K562 (cell line): Measurements from ENCODE around the gene MORC4. TPM values are rescaled to one million over a fixed set of nuclear protein-coding genes. Genes with fewer than 3 reads are reported as not detected.

Experiments used
- ATAC-seq: fragments of 200-7000 bp; cut with Tn5 transposase; 3 replicates; pipeline ENCODE4 v1.9.1; 2020; ENCODE audit warnings: moderate library complexity
- BruUV-seq: library from RNA; stranded (reverse); fragments of 400-500 nt; replicated peaks from 2 replicates; lab custom pipeline; 2021; lab: Mats Ljungman, UMichigan
- CTCF ChIA-PET: fragments of 300-600 bp; formaldehyde crosslinking; extraction: SDS; loops from one replicate; lab custom pipeline; 2021; ENCODE audit warnings: low intra/inter-chr PET ratio; lab: Yijun Ruan, JAX
- POLR2A ChIA-PET: fragments of 300-600, 350-650 bp; sonication (Branson Sonifier 250); formaldehyde crosslinking; extraction: SDS; loops from one replicate; lab custom pipeline; 2021; ENCODE audit warnings: antibody characterized with exemption, inconsistent platforms; lab: Yijun Ruan, JAX
- DNase-seq, 4 experiments: peaks; one replicate each; pipeline versions ENCODE4 v3.0.0 to v3.0.0-alpha.2; 2011 to 2018; ENCODE audit warnings: low spot score in 3 of 4, mixed read lengths in 3 of 4; ENCODE audit errors: extremely low read depth in 1 of 4
- FAIRE-seq: peaks from 2 replicates; lab custom pipeline; 2011; peaks lifted over from hg19 to GRCh38; lab: Jason Lieb, UNC
- H2AFZ ChIP-seq: 2 replicates; pipeline ENCODE4 v1.6.0; 2011; ENCODE audit warnings: low read depth, low read length, control low read depth, inconsistent platforms
- H3K27ac ChIP-seq: fragments of 200-600 bp; 3 replicates; pipeline ENCODE4 v1.8.0; 2011; ENCODE audit warnings: low read depth, mild to moderate bottlenecking, control low read depth, inconsistent platforms, low read length, moderate library complexity, mixed read lengths; ENCODE audit errors: extremely low read depth
- H3K27me3 ChIP-seq, 2 experiments: fragments of 300-600 bp in 1 of 2; 2 replicates in 1 of 2; 3 replicates in 1 of 2; pipeline versions ENCODE4 v1.6.0 to v1.8.0; 2011; ENCODE audit warnings: inconsistent platforms in 2 of 2, low read length in 2 of 2, mild to moderate bottlenecking in 1 of 2, mixed read lengths in 1 of 2, moderate library complexity in 1 of 2; ENCODE audit not compliant: control insufficient read depth in 2 of 2, insufficient read depth in 2 of 2
- H3K36me3 ChIP-seq: fragments of 300-600 bp; 3 replicates; pipeline ENCODE4 v1.8.0; 2011; ENCODE audit warnings: mild to moderate bottlenecking, low read length, inconsistent platforms; ENCODE audit not compliant: control insufficient read depth, insufficient read depth
- H3K4me1 ChIP-seq, 2 experiments: fragments of 200-600 bp in 1 of 2; replicated peaks in 1 of 2; 2 replicates in 1 of 2; 3 replicates in 1 of 2; pipeline versions ENCODE4 v1.5.1 to v1.8.0; 2011; ENCODE audit warnings: inconsistent platforms in 2 of 2, low read length in 2 of 2, mild to moderate bottlenecking in 1 of 2, mixed read lengths in 1 of 2, moderate library complexity in 1 of 2; ENCODE audit not compliant: control insufficient read depth in 2 of 2, insufficient read depth in 2 of 2
- H3K4me2 ChIP-seq: 2 replicates; pipeline ENCODE4 v1.6.1; 2011; ENCODE audit warnings: low read length, control low read depth, inconsistent platforms, mixed read lengths; ENCODE audit not compliant: insufficient read depth
- H3K4me3 ChIP-seq: fragments of 200-600 bp; sonication (generic), shearing (Covaris generic); 2 replicates; pipeline ENCODE4 v1.5.1; 2016; ENCODE audit warnings: control low read depth, inconsistent platforms
- H3K79me2 ChIP-seq: fragments of 200-600 bp; 3 replicates; pipeline ENCODE4 v1.8.0; 2011; ENCODE audit warnings: low read length, inconsistent platforms; ENCODE audit not compliant: control insufficient read depth, insufficient read depth
- H3K9ac ChIP-seq, 2 experiments: 2 replicates each; pipeline versions ENCODE4 v1.6.0 to v1.6.1; 2011; ENCODE audit warnings: low read depth in 2 of 2, low read length in 2 of 2, control low read depth in 1 of 2, inconsistent platforms in 1 of 2, mild to moderate bottlenecking in 1 of 2, mixed read lengths in 1 of 2; ENCODE audit not compliant: insufficient read depth in 1 of 2
- H3K9me1 ChIP-seq: one replicate; pipeline ENCODE4 v1.6.0; 2011; ENCODE audit warnings: inconsistent platforms, mild to moderate bottlenecking, low read length, moderate library complexity; ENCODE audit not compliant: control insufficient read depth, insufficient read depth
- H3K9me3 ChIP-seq: replicated peaks from 2 replicates; pipeline ENCODE4 v1.5.1; 2011; ENCODE audit warnings: low read depth, low read length, inconsistent platforms; ENCODE audit not compliant: control insufficient read depth, insufficient read depth
- H4K20me1 ChIP-seq: replicated peaks from 2 replicates; pipeline ENCODE4 v1.6.1; 2011; ENCODE audit warnings: low read length, inconsistent platforms, mixed read lengths; ENCODE audit not compliant: control insufficient read depth, insufficient read depth
- GATA2 ChIP-seq: sonication (generic); formaldehyde crosslinking; IDR thresholded peaks from 2 replicates; pipeline ENCODE4 v1.4.0; 2020; ENCODE audit warnings: mild to moderate bottlenecking, missing genetic modification reagents
- NCOA6 ChIP-seq: fragments of 450-650 bp; IDR thresholded peaks from 2 replicates; pipeline ENCODE4 v1.6.1; 2017; ENCODE audit warnings: mild to moderate bottlenecking
- NR2C2 ChIP-seq, 2 experiments: fragments of 200-800 bp in 1 of 2; sonication (Bioruptor generic) in 1 of 2; sonication (generic) in 1 of 2; formaldehyde crosslinking in 1 of 2; IDR thresholded peaks; 2 replicates each; pipeline versions ENCODE4 v1.6.1 to v1.8.0; 2016 to 2022; ENCODE audit warnings: mild to moderate bottlenecking in 1 of 2, missing compliant biosample characterization in 1 of 2, missing genetic modification characterization in 1 of 2, missing genetic modification reagents in 1 of 2
- PTRF ChIP-seq: fragments of 450-650 bp; IDR thresholded peaks from 2 replicates; pipeline ENCODE4 v1.6.1; 2016; ENCODE audit warnings: mild to moderate bottlenecking, missing genetic modification characterization, missing compliant biosample characterization
- SAP30 ChIP-seq: fragments of 200-600 bp; sonication (generic); IDR thresholded peaks from 2 replicates; pipeline ENCODE4 v1.6.1; 2012; ENCODE audit warnings: borderline replicate concordance, low read depth, mild to moderate bottlenecking, moderate library complexity, low read length, control low read depth, inconsistent platforms; ENCODE audit not compliant: insufficient read depth, poor library complexity, severe bottlenecking
- SMARCA4 ChIP-seq: fragments of 450-650 bp; IDR thresholded peaks from 2 replicates; pipeline ENCODE4 v1.6.1; 2016
- ZFX ChIP-seq: sonication (generic); formaldehyde crosslinking; IDR thresholded peaks from 2 replicates; pipeline ENCODE4 v1.8.0; 2022; ENCODE audit warnings: mild to moderate bottlenecking, missing genetic modification reagents, moderate library complexity
- ZKSCAN8 ChIP-seq: fragments of 200-800 bp; sonication (Bioruptor generic); IDR thresholded peaks from 2 replicates; pipeline ENCODE4 v1.6.1; 2016; ENCODE audit warnings: missing genetic modification characterization, missing compliant biosample characterization
- ZNF282 ChIP-seq: sonication (generic); formaldehyde crosslinking; IDR thresholded peaks from 2 replicates; pipeline ENCODE4 v1.8.1; 2023; ENCODE audit warnings: missing genetic modification reagents
- ZNF311 ChIP-seq: fragments of 250-450 bp; sonication (Bioruptor Pico); IDR thresholded peaks from 2 replicates; pipeline ENCODE4 v1.4.0; 2020; ENCODE audit warnings: mild to moderate bottlenecking, moderate library complexity
- ZNF408 ChIP-seq: fragments of 250-450 bp; sonication (Bioruptor Pico); IDR thresholded peaks from 2 replicates; pipeline ENCODE4 v1.4.0; 2020; ENCODE audit warnings: low read depth, mild to moderate bottlenecking, moderate library complexity
- ZNF41 ChIP-seq: fragments of 250-450 bp; sonication (Bioruptor Pico); conservative IDR thresholded peaks from 2 replicates; pipeline ENCODE4 v1.4.0; 2020; ENCODE audit warnings: mild to moderate bottlenecking
- WGBS: fragments of 100-300 bp; shearing (Covaris generic); methylation state at CpG from one replicate; pipeline ENCODE4 v1.1.6; 2016; ENCODE audit warnings: low coverage, mixed read lengths; ENCODE audit not compliant: insufficient coverage; ENCODE audit errors: missing lambda C conversion rate; 5-methylcytosine and 5-hydroxymethylcytosine counted together
- in situ Hi-C: fragments of 300-500 bp; cut with MboI; formaldehyde crosslinking; loops from 4 replicates; pipeline ENCODE4 v1.15.0; 2018; ENCODE audit warnings: inconsistent platforms, mixed read lengths
- intact Hi-C: fragments of 100-400 bp; cut with micrococcal nuclease; formaldehyde crosslinking; loops from 2 replicates; pipeline ENCODE4 v1.14.2; 2022
- polyA plus RNA-seq, 8 experiments: library from polyadenylated mRNA; depleted of rRNA in 4 of 8; stranded (reverse) in 5 of 8; unstranded in 3 of 8; fragments of >200 nt; fragmentation: Nextera tagmentation in 2 of 8; fragmentation: Illumina TruSeq in 1 of 8; extraction: Ambion mirVana in 2 of 8; extraction: Trizol in 1 of 8; gene quantifications; 2 replicates each; pipeline versions ENCODE4 v1.2.1 to v1.2.3, GENCODE V29; 2011 to 2014; ENCODE audit warnings: inconsistent platforms in 1 of 8, missing spikeins in 1 of 8
- total RNA-seq, 7 experiments: library from RNA; depleted of rRNA in 6 of 7; stranded (reverse); fragments of >200 nt in 6 of 7; fragmentation: Illumina TruSeq in 2 of 7; extraction: Trizol in 2 of 7; gene quantifications; 2 replicates each; pipeline versions ENCODE4 v1.2.1 to v1.2.3, GENCODE V29; 2011 to 2021; ENCODE audit warnings: low replicate concordance in 1 of 7

The MORC4 gene
- total and polyA plus RNA-seq, 9 of the 15 experiments (the other 6 are each of a cell fraction or from before 2014, with no cell fraction given): 0.04 to 0.53 (median 0.18) TPM

GRCh38 chrX:106997611-106998010, 2.4 kb downstream of the MORC4 start (continued):
- TF ChIP-seq NR2C2 (CRISPR knock-in tag; IDR thresholded peaks at IDR 0.05) (no peak), NR2C2 (tag; IDR thresholded peaks at IDR 0.05) (no peak), ZNF408 (CRISPR knock-in tag) (no peak), ZKSCAN8 (CRISPR knock-in tag) (no peak), SMARCA4 (no peak), PTRF (no peak), ZNF311 (CRISPR knock-in tag) (no peak), GATA2 (CRISPR knock-in tag) (no peak), ZFX (CRISPR knock-in tag) (no peak), ZNF282 (CRISPR knock-in tag) (no peak)
- TF ChIP-seq, all 486 proteins: peak for 0

- no TSS peak for BruUV-seq
- POLR2A ChIA-PET: no interaction called here
- Histone ChIP-seq H3K4me1 (peaks cover 0 to 6% of the 10 kb centered on the region in 2 experiments; a peak in 2 of 5 replicates), H2AFZ (no peak overlapping the region), H3K27ac (no peak overlapping the region), H3K9me3 (no peaks in the 10 kb centered on the region), H3K27me3 (peaks cover 2 to 5% of the 10 kb centered on the region in 2 experiments; a peak in 1 of 5 replicates), H3K9ac (no peak overlapping the region), H3K9me1 (no peaks in the 10 kb centered on the region), H3K4me3 (no peak overlapping the region), H3K36me3 (no peaks in the 10 kb centered on the region), H4K20me1 (no peaks in the 10 kb centered on the region), H3K79me2 (no peaks in the 10 kb centered on the region), H3K4me2 (no peak overlapping the region)
- intact Hi-C loops (no loop called here), in situ Hi-C loops (no loop called here)
- DNase-seq (no peak), ATAC-seq (no peak), FAIRE-seq (no peak)
- TF ChIP-seq ZNF41 (CRISPR knock-in tag) (no peak), NCOA6 (no peak), SAP30 (no peak)
- WGBS: 0% methylated on average over 1 of the region's 2 CpGs
- CTCF ChIA-PET: no interaction called here
Observed at GRCh38 chrX:106995678-106996077, 4.3 kb downstream of the MORC4 start.
